ENCODE measurements around the gene MPHOSPH9.
"Not testable (repeated sequence)": the region's sequence is repeated elsewhere in the genome, so short reads cannot be mapped to it uniquely, and the experiment has no call there.

The MPHOSPH9 gene

GRCh38 chr12:123258593-123258992 is 25.7 kb upstream of the MPHOSPH9 start:
- in situ Hi-C loops (cut with MboI; ENCODE audit: low sequenced_read_pairs): no loop called here

GRCh38 chr12:123254853-123255446 is 22.0 kb upstream of the MPHOSPH9 start:
- in situ Hi-C loops (cut with MboI; ENCODE audit: low sequenced_read_pairs): no loop called here

- in situ Hi-C loops (cut with MboI; ENCODE audit: low sequenced_read_pairs): no loop called here
Observed at GRCh38 chr12:123253641-123254459, 20.9 kb upstream of the MPHOSPH9 start.

- in situ Hi-C loops (cut with MboI; ENCODE audit: low sequenced_read_pairs): not testable (repeated sequence)
Observed at GRCh38 chr12:123252365-123252764, 19.4 kb upstream of the MPHOSPH9 start.

- in situ Hi-C loops (cut with MboI; ENCODE audit: low sequenced_read_pairs): no loop called here
Observed at GRCh38 chr12:123251403-123252076, 18.6 kb upstream of the MPHOSPH9 start.

- in situ Hi-C loops (cut with MboI; ENCODE audit: low sequenced_read_pairs): no loop called here
Observed at GRCh38 chr12:123250471-123251383, 17.8 kb upstream of the MPHOSPH9 start.

- in situ Hi-C loops (cut with MboI; ENCODE audit: low sequenced_read_pairs): loop anchor here (25.0 kb wide), 1 partner anchor 387 kb away; no protein-coding TSS in a partner anchor
Observed at GRCh38 chr12:123248996-123249741, 16.2 kb upstream of the MPHOSPH9 start.

- in situ Hi-C loops (cut with MboI; ENCODE audit: low sequenced_read_pairs): loop anchor here (25.0 kb wide), 1 partner anchor 386 kb away; no protein-coding TSS in a partner anchor
Observed at GRCh38 chr12:123248129-123248528, 15.2 kb upstream of the MPHOSPH9 start.

GRCh38 chr12:123245678-123246077 is 12.7 kb upstream of the MPHOSPH9 start:
- in situ Hi-C loops (cut with MboI; ENCODE audit: low sequenced_read_pairs): loop anchor here (25.0 kb wide), 1 partner anchor 383 kb away; no protein-coding TSS in a partner anchor

GRCh38 chr12:123243671-123244262 is 10.8 kb upstream of the MPHOSPH9 start:
- in situ Hi-C loops (cut with MboI; ENCODE audit: low sequenced_read_pairs): loop anchor here (25.0 kb wide), 1 partner anchor 381 kb away; no protein-coding TSS in a partner anchor

- in situ Hi-C loops (cut with MboI; ENCODE audit: low sequenced_read_pairs): loop anchor here (25.0 kb wide), 1 partner anchor 380 kb away; no protein-coding TSS in a partner anchor
Observed at GRCh38 chr12:123242116-123242904, 9.4 kb upstream of the MPHOSPH9 start.

- in situ Hi-C loops (cut with MboI; ENCODE audit: low sequenced_read_pairs): loop anchor here (25.0 kb wide), 1 partner anchor 377 kb away; no protein-coding TSS in a partner anchor
Observed at GRCh38 chr12:123238961-123239360, 6.0 kb upstream of the MPHOSPH9 start.

GRCh38 chr12:123238330-123238682 is 5.4 kb upstream of the MPHOSPH9 start:
- in situ Hi-C loops (cut with MboI; ENCODE audit: low sequenced_read_pairs): loop anchor here (25.0 kb wide), 1 partner anchor 376 kb away; no protein-coding TSS in a partner anchor

GRCh38 chr12:123237646-123238329 is 4.8 kb upstream of the MPHOSPH9 start:
- in situ Hi-C loops (cut with MboI; ENCODE audit: low sequenced_read_pairs): loop anchor here (25.0 kb wide), 1 partner anchor 375 kb away; no protein-coding TSS in a partner anchor

- in situ Hi-C loops (cut with MboI; ENCODE audit: low sequenced_read_pairs): loop anchor here (25.0 kb wide), 1 partner anchor 371 kb away; no protein-coding TSS in a partner anchor
Observed at GRCh38 chr12:123233505-123234308, 766 bp upstream of the MPHOSPH9 start.

GRCh38 chr12:123232472-123232806 is 502 bp downstream of the MPHOSPH9 start:
- in situ Hi-C loops (cut with MboI; ENCODE audit: low sequenced_read_pairs): loop anchor here (25.0 kb wide), 1 partner anchor 370 kb away; no protein-coding TSS in a partner anchor

- in situ Hi-C loops (cut with MboI; ENCODE audit: low sequenced_read_pairs): loop anchor here (25.0 kb wide), 1 partner anchor 370 kb away; no protein-coding TSS in a partner anchor
Observed at GRCh38 chr12:123231931-123232330, 1.0 kb downstream of the MPHOSPH9 start.

Measured in HL-60/S4 (cell line).